Pancreas (tissue), 10 donors: ENCODE measurements around the gene HOXD4. TPM values are rescaled to one million over a fixed set of nuclear protein-coding genes. Genes with fewer than 3 reads are reported as not detected.

Experiments
- ATAC-seq, 4 donors: fragments of 200-7000 bp; cut with Tn5 transposase; one replicate each; pipeline versions ENCODE4 v1.8.0 to v1.9.1; 2020; ENCODE audit warnings: mild to moderate bottlenecking in 4 of 4, moderate library complexity in 4 of 4
- DNase-seq, 6 donors: peaks; one replicate each; pipeline ENCODE4 v3.0.0-alpha.2; 2020
- FAIRE-seq: peaks from 2 replicates; lab custom pipeline; 2012; peaks lifted over from hg19 to GRCh38; lab: Jason Lieb, UNC
- H3K27ac ChIP-seq, 4 donors: fragments of 200-600 bp; sonication (generic); 1 replicate in 3 of 4; 2 replicates in 1 of 4; pipeline versions ENCODE4 v1.5.0 to v1.8.0; 2020
- H3K27me3 ChIP-seq, 4 donors: fragments of 200-600 bp; one replicate each; pipeline ENCODE4 v1.8.0; 2021
- H3K36me3 ChIP-seq, 3 donors: fragments of 200-600 bp; sonication (generic) in 1 of 3; one replicate each; pipeline versions ENCODE4 v1.5.0 to v1.8.0; 2020 to 2021
- H3K4me1 ChIP-seq, 3 donors: fragments of 200-600 bp; one replicate each; pipeline ENCODE4 v1.8.0; 2021
- H3K4me3 ChIP-seq, 4 donors: fragments of 200-600 bp; sonication (generic) in 2 of 4; one replicate each; pipeline versions ENCODE4 v1.5.0 to v1.8.0; 2020 to 2021
- H3K9me3 ChIP-seq, 4 donors: fragments of 200-600 bp; one replicate each; pipeline ENCODE4 v1.8.0; 2021
- CTCF ChIP-seq, 4 donors: fragments of 200-600 bp; sonication (generic) in 3 of 4; IDR thresholded peaks; one replicate each; pipeline versions ENCODE4 v1.5.0 to v1.8.0; 2021; ENCODE audit warnings: antibody characterized with exemption in 4 of 4
- WGBS, 2 donors: extraction: QIAGEN DNeasy Blood & Tissue Kit; methylation state at CpG; one replicate each; pipeline ENCODE4 v1.1.7; 2013; 5-methylcytosine and 5-hydroxymethylcytosine counted together
- intact Hi-C, 3 donors: fragments of 100-400 bp; cut with DNase I; formaldehyde crosslinking; loops; one replicate each; pipeline versions ENCODE4 v1.11.1 to v1.14.2; 2022
- polyA plus RNA-seq, 2 donors: library from polyadenylated mRNA; stranded (reverse); fragments of 200-250 nt; gene quantifications; one replicate each; pipeline ENCODE4 v1.2.3, GENCODE V29; 2013
- total RNA-seq, 6 donors: library from RNA; stranded (reverse); fragmentation: NEBNext Ultra II Directional in 4 of 6; extraction: Animal tissue kit (Norgen Biotek cat#: 25700) in 4 of 6; gene quantifications; one replicate each; pipeline versions ENCODE4 v1.2.1 to v1.2.4, GENCODE V29; 2021 to 2023
- donor health status: healthy with polysubstance abuse.
- donor health status: DM: no; HTN: no; CAD: no; lungs with moderate emphysema.
- donor health status: DM: no; HTN: no; CAD: no.
- donor health status: control.
- donor health status: control.
- donor health status: Bipolar disorder and iron deficiency.
- donor health status: DM: yes; HTN: yes; CAD: no.
- donor health status: DM: no; HTN: no; CAD: no.
- donor health status: DM: no; HTN: no; CAD: no.
- donor health status: DM: yes; HTN: yes; CAD: no.

HOXD4 gene
- total and polyA plus RNA-seq, 8 donors: 0.13 to 1.8 (median 0.31) TPM; not detected in 2

GRCh38 chr2:176163672-176164056, 12.3 kb downstream of the HOXD4 start:
- H3K4me3 ChIP-seq: no peak overlapping the region
- no peak for FAIRE-seq
- H3K4me1 ChIP-seq: peaks cover 0 to 5% (median 0%) of the 10 kb centered on the region in 3 donors
- no peaks in the 10 kb centered on the region for H3K36me3 ChIP-seq
- no peak for TF ChIP-seq CTCF (IDR thresholded peaks at IDR 0.05)
- intact Hi-C loops: no loop called here
- no peaks in the 10 kb centered on the region for H3K9me3 ChIP-seq
- no peak overlapping the region for H3K27ac ChIP-seq
- no peak for DNase-seq
- H3K27me3 ChIP-seq: peaks cover 0 to 59% (median 18%) of the 10 kb centered on the region in 4 donors
- no peak for ATAC-seq
- WGBS, 2 donors: 5 to 7% methylated on average over 12 of the region's 12 CpGs

- TF ChIP-seq CTCF (IDR thresholded peaks at IDR 0.05): no peak
- ATAC-seq (no peak), DNase-seq (no peak), FAIRE-seq (no peak)
- WGBS, 2 donors: 12 to 14% methylated on average over 13 of the region's 13 CpGs
- intact Hi-C loops: no loop called here
- Histone ChIP-seq H3K9me3 (no peaks in the 10 kb centered on the region), H3K27ac (no peak overlapping the region), H3K4me3 (no peak overlapping the region), H3K27me3 (peaks cover 0 to 54% (median 17%) of the 10 kb centered on the region in 4 donors), H3K36me3 (no peaks in the 10 kb centered on the region), H3K4me1 (peaks cover 0 to 5% (median 0%) of the 10 kb centered on the region in 3 donors)
Observed at GRCh38 chr2:176164201-176164600, 12.9 kb downstream of the HOXD4 start.

- H3K9me3 ChIP-seq: no peaks in the 10 kb centered on the region
- no peaks in the 10 kb centered on the region for H3K36me3 ChIP-seq
- 8 to 10% methylated on average over 52 of the region's 52 CpGs for WGBS, 2 donors
- peak in 1 of 6 donors; percentile 6 for DNase-seq
- peaks cover 0 to 2% (median 0%) of the 10 kb centered on the region in 3 donors for H3K4me1 ChIP-seq
- no peak for FAIRE-seq
- no peak for ATAC-seq
- no peak overlapping the region for H3K27ac ChIP-seq
- H3K4me3 ChIP-seq: peak overlapping the region in 1 of 4 donors; percentile 20
- peaks cover 0 to 53% (median 15%) of the 10 kb centered on the region in 4 donors for H3K27me3 ChIP-seq
- intact Hi-C loops: no loop called here
- no peak for TF ChIP-seq CTCF (IDR thresholded peaks at IDR 0.05)
Observed at GRCh38 chr2:176164611-176165369, 13.4 kb downstream of the HOXD4 start.

- no peaks in the 10 kb centered on the region for H3K9me3 ChIP-seq
- ATAC-seq: no peak
- no peak for FAIRE-seq
- H3K27ac ChIP-seq: no peak overlapping the region
- H3K4me3 ChIP-seq: peak overlapping the region in 1 of 4 donors; percentile 20
- H3K36me3 ChIP-seq: no peaks in the 10 kb centered on the region
- H3K27me3 ChIP-seq: peaks cover 0 to 56% (median 15%) of the 10 kb centered on the region in 4 donors
- no peak for TF ChIP-seq CTCF (IDR thresholded peaks at IDR 0.05)
- peaks cover 0 to 2% (median 0%) of the 10 kb centered on the region in 3 donors for H3K4me1 ChIP-seq
- DNase-seq: peak in 1 of 6 donors; percentile 12
- WGBS, 2 donors: 11 to 20% methylated on average over 26 of the region's 26 CpGs
- intact Hi-C loops: no loop called here
Observed at GRCh38 chr2:176165370-176166050, 14.2 kb downstream of the HOXD4 start.
